ENCODE measurements around the gene PXDC1.

DNA sequence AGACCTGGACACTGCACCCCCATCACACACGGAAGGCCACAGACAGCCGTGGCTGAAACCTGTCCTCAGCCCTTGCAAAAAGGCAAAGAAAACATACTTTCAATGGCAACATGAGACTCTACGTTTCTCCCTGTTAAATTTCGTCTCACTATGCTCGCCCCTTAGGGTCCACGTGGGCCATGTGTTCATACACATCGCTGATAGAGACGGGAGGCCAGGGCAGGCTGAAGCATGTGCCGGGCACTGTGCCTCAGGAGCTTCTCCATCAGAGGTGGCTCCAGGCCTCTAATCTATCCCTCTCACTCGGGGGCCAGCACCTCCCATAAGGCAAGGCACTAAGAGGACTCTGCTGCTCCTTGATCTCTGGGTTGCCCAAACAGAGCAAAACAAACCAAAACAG, 17.5 kb downstream of the PXDC1 start:
- no peak for TF ChIP-seq EZH2 (IDR thresholded peaks at IDR 0.05; ENCODE audit: low read depth)
- TF ChIP-seq, protein P1, sequence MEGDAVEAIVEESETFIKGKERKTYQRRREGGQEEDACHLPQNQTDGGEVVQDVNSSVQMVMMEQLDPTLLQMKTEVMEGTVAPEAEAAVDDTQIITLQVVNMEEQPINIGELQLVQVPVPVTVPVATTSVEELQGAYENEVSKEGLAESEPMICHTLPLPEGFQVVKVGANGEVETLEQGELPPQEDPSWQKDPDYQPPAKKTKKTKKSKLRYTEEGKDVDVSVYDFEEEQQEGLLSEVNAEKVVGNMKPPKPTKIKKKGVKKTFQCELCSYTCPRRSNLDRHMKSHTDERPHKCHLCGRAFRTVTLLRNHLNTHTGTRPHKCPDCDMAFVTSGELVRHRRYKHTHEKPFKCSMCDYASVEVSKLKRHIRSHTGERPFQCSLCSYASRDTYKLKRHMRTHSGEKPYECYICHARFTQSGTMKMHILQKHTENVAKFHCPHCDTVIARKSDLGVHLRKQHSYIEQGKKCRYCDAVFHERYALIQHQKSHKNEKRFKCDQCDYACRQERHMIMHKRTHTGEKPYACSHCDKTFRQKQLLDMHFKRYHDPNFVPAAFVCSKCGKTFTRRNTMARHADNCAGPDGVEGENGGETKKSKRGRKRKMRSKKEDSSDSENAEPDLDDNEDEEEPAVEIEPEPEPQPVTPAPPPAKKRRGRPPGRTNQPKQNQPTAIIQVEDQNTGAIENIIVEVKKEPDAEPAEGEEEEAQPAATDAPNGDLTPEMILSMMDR (conservative IDR thresholded peaks at IDR 0.05): no peak
